GM12891 (cell line): ENCODE measurements around the gene DNER.

Experiments
- POLR2A ChIP-seq: IDR thresholded peaks from 2 replicates; pipeline ENCODE4 v1.6.1; 2011; ENCODE audit warnings: low read depth, low read length, control low read depth
- POLR2AphosphoS5 ChIP-seq: IDR thresholded peaks from 2 replicates; pipeline ENCODE4 v1.6.1; 2011; ENCODE audit warnings: low read depth, low read length, control low read depth
- TAF1 ChIP-seq: IDR thresholded peaks from 2 replicates; pipeline ENCODE4 v1.6.1; 2011; ENCODE audit warnings: low read depth, low read length, control low read depth

DNA sequence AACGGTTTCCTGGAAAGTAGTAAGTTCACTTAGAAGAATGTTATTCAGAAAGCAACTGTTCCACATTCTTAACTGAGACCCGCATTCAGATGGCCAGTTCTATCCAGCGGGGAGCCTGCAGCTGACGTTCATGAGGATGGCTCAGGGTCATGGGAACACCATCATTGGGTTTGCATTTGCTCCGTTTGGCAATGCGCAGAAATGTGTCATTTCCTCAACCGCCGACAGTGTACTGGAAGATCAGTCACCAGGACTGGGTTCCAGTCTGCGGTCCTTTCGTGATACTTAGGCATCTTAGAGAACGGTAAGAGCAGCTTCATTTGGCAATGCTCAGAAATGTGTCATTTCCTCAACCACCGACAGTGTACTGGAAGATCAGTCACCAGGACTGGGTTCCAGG is 104.0 kb downstream of the DNER start:
- TF ChIP-seq POLR2A (no peak), TAF1 (no peak), POLR2AphosphoS5 (no peak)
